Activated CD4-positive, alpha-beta memory T cell treated with anti-CD3 and anti-CD28 coated beads for 36 hours (primary cell): ENCODE data around the gene TMTC4. TPM values are rescaled to one million over a fixed set of nuclear protein-coding genes. Genes with fewer than 3 reads are reported as not detected.
A peak's percentile ranks its signal among the peaks of the same experiment; 100 is the strongest.
"Not testable (repeated sequence)": the region's sequence is repeated elsewhere in the genome, so short reads cannot be mapped to it uniquely, and the experiment has no call there.

ENCODE experiments used
- CTCF ChIA-PET: fragments of 350-600 bp; sonication (Branson Sonifier 250); formaldehyde crosslinking; loops from one replicate; lab custom pipeline; 2021; ENCODE audit warnings: antibody characterized with exemption, inconsistent platforms; lab: Charles Lee
- POLR2A ChIA-PET: fragments of 350-600 bp; sonication (Branson Sonifier 250); formaldehyde crosslinking; loops from one replicate; lab custom pipeline; 2021; ENCODE audit warnings: antibody characterized with exemption; lab: Charles Lee
- DNase-seq: peaks from one replicate; pipeline ENCODE4 v3.0.0-alpha.2; 2020
- H3K27ac Mint-ChIP-seq: one replicate; pipeline ENCODE4 v1.8.0; 2021; ENCODE audit warnings: mixed read lengths
- H3K27me3 Mint-ChIP-seq: one replicate; pipeline ENCODE4 v1.8.0; 2021; ENCODE audit warnings: mixed read lengths
- H3K36me3 Mint-ChIP-seq: one replicate; pipeline ENCODE4 v1.8.0; 2021; ENCODE audit warnings: mixed read lengths
- H3K4me1 Mint-ChIP-seq: one replicate; pipeline ENCODE4 v1.8.0; 2021; ENCODE audit warnings: low read depth, mixed read lengths
- H3K4me3 Mint-ChIP-seq: one replicate; pipeline ENCODE4 v1.8.0; 2021; ENCODE audit warnings: mild to moderate bottlenecking, mixed read lengths
- H3K9me3 Mint-ChIP-seq: one replicate; pipeline ENCODE4 v1.8.0; 2021; ENCODE audit warnings: mixed read lengths
- intact Hi-C: fragments of 100-400 bp; cut with micrococcal nuclease; formaldehyde crosslinking; loops from one replicate; pipeline ENCODE4 v1.15.1; 2023
- total RNA-seq, 2 experiments: library from RNA; stranded (reverse); gene quantifications; one replicate each; pipeline ENCODE4 v1.2.3, GENCODE V29; 2021

Gene TMTC4
- total RNA-seq, 2 experiments from 2014 or later, result 14.4 to 14.7 TPM

GRCh38 chr13:100596516-100596915 is 78.1 kb downstream of the TMTC4 start:
- Mint-ChIP-seq H3K27ac (no peak overlapping the region), H3K9me3 (no peaks in the 10 kb centered on the region), H3K36me3 (no peaks in the 10 kb centered on the region), H3K4me3 (no peak overlapping the region), H3K27me3 (peaks cover 3% of the 10 kb centered on the region), H3K4me1 (no peaks in the 10 kb centered on the region)
- intact Hi-C loops, result no loop called here
- ChIA-PET POLR2A (no interaction called here), CTCF (no interaction called here)
- no peak for DNase-seq

- intact Hi-C loops, result no loop called here
- Mint-ChIP-seq H3K4me3 (no peak overlapping the region), H3K4me1 (no peaks in the 10 kb centered on the region), H3K27me3 (peaks cover 3% of the 10 kb centered on the region), H3K27ac (no peak overlapping the region), H3K9me3 (no peaks in the 10 kb centered on the region), H3K36me3 (no peaks in the 10 kb centered on the region)
- DNase-seq, result no peak
- ChIA-PET POLR2A (no interaction called here), CTCF (interaction anchor here (0.5 to 1.2 kb wide), 3 partner anchors 34 to 733 kb away, joined by 3 read pairs; no protein-coding TSS in a partner anchor)
Observed at GRCh38 chr13:100594731-100595130, 79.9 kb downstream of the TMTC4 start.

- peaks cover 2% of the 10 kb centered on the region for H3K4me1 Mint-ChIP-seq
- no peak overlapping the region for H3K4me3 Mint-ChIP-seq
- H3K27me3 Mint-ChIP-seq, result peaks cover 3% of the 10 kb centered on the region
- DNase-seq, result no peak
- H3K36me3 Mint-ChIP-seq, result no peaks in the 10 kb centered on the region
- intact Hi-C loops, result no loop called here
- no peak overlapping the region for H3K27ac Mint-ChIP-seq
- no peaks in the 10 kb centered on the region for H3K9me3 Mint-ChIP-seq
- ChIA-PET POLR2A (no interaction called here), CTCF (interaction anchor here (0.9 kb wide), 1 partner anchor 35 kb away, joined by 3 read pairs; no protein-coding TSS in a partner anchor)
Observed at GRCh38 chr13:100594255-100594654, 80.3 kb downstream of the TMTC4 start.

GRCh38 chr13:100589178-100589725 is 85.3 kb downstream of the TMTC4 start:
- intact Hi-C loops, result loop anchor here (2.0 to 5.0 kb wide), 3 partner anchors 20 to 982 kb away; partner anchors contain the start of gene CLYBL
- H3K27me3 Mint-ChIP-seq, result no peaks in the 10 kb centered on the region
- DNase-seq, result no peak
- CTCF ChIA-PET, result interaction anchor here (0.7 to 9.9 kb wide), 4 partner anchors 16 to 933 kb away, joined by 3 to 105 read pairs (median 6); partner anchors contain the start of gene TMTC4
- H3K4me1 Mint-ChIP-seq, result peaks cover 36% of the 10 kb centered on the region
- peak overlapping the region; percentile 66 for H3K4me3 Mint-ChIP-seq
- no peaks in the 10 kb centered on the region for H3K36me3 Mint-ChIP-seq
- H3K27ac Mint-ChIP-seq, result peak overlapping the region; percentile 75
- H3K9me3 Mint-ChIP-seq, result no peaks in the 10 kb centered on the region
- POLR2A ChIA-PET, result interaction anchor here (0.9 kb wide), 1 partner anchor 16 kb away, joined by 3 read pairs; no protein-coding TSS in a partner anchor

- H3K27me3 Mint-ChIP-seq, result no peaks in the 10 kb centered on the region
- peak within 1 kb of the TSS; percentile 85 for H3K27ac Mint-ChIP-seq
- CTCF ChIA-PET, result interaction anchor here (0.7 to 9.9 kb wide), 11 partner anchors 9 to 932 kb away, joined by 3 to 105 read pairs (median 4); partner anchors contain the start of gene TMTC4
- DNase-seq, result peak; percentile 89
- POLR2A ChIA-PET, result interaction anchor here (0.9 to 1.5 kb wide), 2 partner anchors 15 to 86 kb away, joined by 3 to 6 read pairs; partner anchors contain the start of gene TMTC4
- no peaks in the 10 kb centered on the region for H3K36me3 Mint-ChIP-seq
- intact Hi-C loops, result loop anchor here (1.0 to 5.0 kb wide), 5 partner anchors 15 to 981 kb away; partner anchors contain the start of genes CLYBL and TMTC4
- peak within 1 kb of the TSS; percentile 73 for H3K4me3 Mint-ChIP-seq
- no peaks in the 10 kb centered on the region for H3K9me3 Mint-ChIP-seq
- peaks cover 39% of the 10 kb centered on the region for H3K4me1 Mint-ChIP-seq
Observed at GRCh38 chr13:100588331-100589177, 86.0 kb downstream of the TMTC4 start, which contains the start of gene GGACT. TSS of gene GGACT (minus strand) at chr13:100588789. CDS start at chr13:100532591, 56,198 bp downstream.

- ChIA-PET POLR2A (no interaction called here), CTCF (interaction anchor here (9.9 kb wide), 1 partner anchor 12 kb away, joined by 105 read pairs; no protein-coding TSS in a partner anchor)
- peaks cover 53% of the 10 kb centered on the region for H3K4me1 Mint-ChIP-seq
- H3K9me3 Mint-ChIP-seq, result no peaks in the 10 kb centered on the region
- peak overlapping the region; percentile 57 for H3K27ac Mint-ChIP-seq
- H3K4me3 Mint-ChIP-seq, result no peak overlapping the region
- peak; percentile 33 for DNase-seq
- H3K27me3 Mint-ChIP-seq, result no peaks in the 10 kb centered on the region
- H3K36me3 Mint-ChIP-seq, result peaks cover 6% of the 10 kb centered on the region
- intact Hi-C loops, result loop anchor here (5.0 kb wide), 2 partner anchors 928 to 978 kb away; partner anchors contain the start of gene CLYBL
Observed at GRCh38 chr13:100584896-100585295, 89.7 kb downstream of the TMTC4 start.

GRCh38 chr13:100581504-100581903 is 93.1 kb downstream of the TMTC4 start:
- Mint-ChIP-seq H3K36me3 (peaks cover 6% of the 10 kb centered on the region), H3K4me1 (peaks cover 30% of the 10 kb centered on the region), H3K27me3 (no peaks in the 10 kb centered on the region), H3K4me3 (no peak overlapping the region), H3K27ac (no peak overlapping the region), H3K9me3 (no peaks in the 10 kb centered on the region)
- intact Hi-C loops, result no loop called here
- ChIA-PET CTCF (interaction anchor here (2.3 kb wide), 1 partner anchor 9 kb away, joined by 16 read pairs; no protein-coding TSS in a partner anchor), POLR2A (no interaction called here)
- DNase-seq, result no peak

GRCh38 chr13:100581030-100581429 is 93.6 kb downstream of the TMTC4 start:
- no peak for DNase-seq
- Mint-ChIP-seq H3K9me3 (no peaks in the 10 kb centered on the region), H3K4me3 (no peak overlapping the region), H3K27me3 (no peaks in the 10 kb centered on the region), H3K36me3 (peaks cover 6% of the 10 kb centered on the region), H3K4me1 (peaks cover 28% of the 10 kb centered on the region), H3K27ac (no peak overlapping the region)
- intact Hi-C loops, result no loop called here
- POLR2A ChIA-PET, result no interaction called here
- CTCF ChIA-PET, result no interaction called here

- no peaks in the 10 kb centered on the region for H3K27me3 Mint-ChIP-seq
- H3K27ac Mint-ChIP-seq, result no peak overlapping the region
- intact Hi-C loops, result no loop called here
- ChIA-PET POLR2A (no interaction called here), CTCF (no interaction called here)
- H3K9me3 Mint-ChIP-seq, result no peaks in the 10 kb centered on the region
- H3K4me3 Mint-ChIP-seq, result no peak overlapping the region
- H3K36me3 Mint-ChIP-seq, result peaks cover 6% of the 10 kb centered on the region
- no peak for DNase-seq
- peaks cover 23% of the 10 kb centered on the region for H3K4me1 Mint-ChIP-seq
Observed at GRCh38 chr13:100580045-100580444, 94.5 kb downstream of the TMTC4 start.

GRCh38 chr13:100577239-100577638 is 97.4 kb downstream of the TMTC4 start:
- intact Hi-C loops, H3K4me3 Mint-ChIP-seq, H3K9me3 Mint-ChIP-seq, H3K27me3 Mint-ChIP-seq, H3K36me3 Mint-ChIP-seq, DNase-seq, POLR2A ChIA-PET, H3K27ac Mint-ChIP-seq: not testable (repeated sequence)
- H3K4me1 Mint-ChIP-seq, result peaks cover 25% of the 10 kb centered on the region
- CTCF ChIA-PET, result interaction anchor here (0.6 kb wide), 1 partner anchor 11 kb away, joined by 3 read pairs; no protein-coding TSS in a partner anchor

GRCh38 chr13:100573121-100573520 is 101.5 kb downstream of the TMTC4 start:
- POLR2A ChIA-PET, result interaction anchor here (0.6 kb wide), 1 partner anchor 16 kb away, joined by 3 read pairs; no protein-coding TSS in a partner anchor
- Mint-ChIP-seq H3K4me1 (peaks cover 12% of the 10 kb centered on the region), H3K36me3 (no peaks in the 10 kb centered on the region), H3K27me3 (no peaks in the 10 kb centered on the region), H3K4me3 (no peak overlapping the region), H3K9me3 (no peaks in the 10 kb centered on the region), H3K27ac (no peak overlapping the region)
- peak; percentile 78 for DNase-seq
- intact Hi-C loops, result loop anchor here (1.0 to 5.0 kb wide), 3 partner anchors 15 to 554 kb away; partner anchors contain the start of gene GGACT
- CTCF ChIA-PET, result interaction anchor here (0.6 to 5.4 kb wide), 25 partner anchors 9 to 917 kb away, joined by 3 to 105 read pairs (median 4); partner anchors contain the start of genes GGACT, PCCA and TMTC4
